ENCODE measurements around the gene CA10. TPM values are rescaled to one million over a fixed set of nuclear protein-coding genes. Genes with fewer than 3 reads are reported as not detected.

The CA10 gene
- total and polyA plus RNA-seq, 4 experiments from 2014 or later: 0.57 TPM; not detected in 3

GRCh38 chr17:51820766-51821165 lies 337.7 kb downstream of the CA10 start:
- peaks cover 0 to 7% (median under 1%) of the 10 kb centered on the region in 4 donors for H3K4me1 Mint-ChIP-seq
- intact Hi-C loops (cut with micrococcal nuclease): no loop called here
- peaks cover 0 to 4% of the 10 kb centered on the region in 2 donors for H3K27me3 Mint-ChIP-seq
- Histone ChIP-seq H3K27me3 (ENCODE audit: insufficient read depth, low read length) (no peaks in the 10 kb centered on the region), H3K4me1 (ENCODE audit: insufficient read depth, low read length) (peaks cover 18% of the 10 kb centered on the region), H3K36me3 (ENCODE audit: insufficient read depth, low read length) (no peaks in the 10 kb centered on the region), H3K4me3 (ENCODE audit: low read length in 2 of 2) (no peak overlapping the region), H3K9me3 (ENCODE audit: control insufficient read depth in 1 of 2, low read length in 2 of 2) (no peaks in the 10 kb centered on the region), H3K27ac (ENCODE audit: low read depth, low read length) (no peak overlapping the region)
- no peaks in the 10 kb centered on the region for H3K36me3 Mint-ChIP-seq
- DNase-seq: no peak
- no peak overlapping the region for H3K4me3 Mint-ChIP-seq
- ChIA-PET CTCF (ENCODE audit: partially characterized antibody) (no interaction called here), POLR2A (ENCODE audit: partially characterized antibody) (no interaction called here)
- no peaks in the 10 kb centered on the region for H3K9me3 Mint-ChIP-seq
- H3K27ac Mint-ChIP-seq: no peak overlapping the region

DNA sequence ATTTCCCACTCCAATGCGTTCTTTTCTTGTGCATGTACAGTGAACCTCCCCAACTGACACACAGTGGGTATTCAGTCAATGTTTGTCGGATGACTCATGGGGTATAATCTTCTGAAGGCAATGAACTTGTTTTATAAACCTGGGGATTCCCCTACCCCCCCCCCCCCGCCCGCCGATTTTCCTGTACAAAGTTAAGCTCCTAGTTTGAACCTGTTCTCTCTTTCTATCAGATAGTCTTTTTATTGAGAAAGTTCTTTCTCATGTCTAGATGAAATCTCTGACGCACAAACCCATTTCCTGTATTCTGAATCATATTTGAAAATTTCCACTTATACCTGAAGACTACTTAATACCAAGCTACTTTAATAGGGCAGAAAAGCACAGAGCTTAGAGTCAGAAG lies 338.3 kb downstream of the CA10 start:
- intact Hi-C loops (cut with micrococcal nuclease): no loop called here
- H3K27me3 Mint-ChIP-seq: peaks cover 0 to 4% of the 10 kb centered on the region in 2 donors
- H3K4me3 Mint-ChIP-seq: no peak overlapping the region
- Histone ChIP-seq H3K9me3 (ENCODE audit: control insufficient read depth in 1 of 2, low read length in 2 of 2) (no peaks in the 10 kb centered on the region), H3K36me3 (ENCODE audit: insufficient read depth, low read length) (no peaks in the 10 kb centered on the region), H3K4me1 (ENCODE audit: insufficient read depth, low read length) (peaks cover 18% of the 10 kb centered on the region), H3K27ac (ENCODE audit: low read depth, low read length) (no peak overlapping the region), H3K4me3 (ENCODE audit: low read length in 2 of 2) (no peak overlapping the region), H3K27me3 (ENCODE audit: insufficient read depth, low read length) (no peaks in the 10 kb centered on the region)
- no peaks in the 10 kb centered on the region for H3K36me3 Mint-ChIP-seq
- ChIA-PET POLR2A (ENCODE audit: partially characterized antibody) (no interaction called here), CTCF (ENCODE audit: partially characterized antibody) (no interaction called here)
- peaks cover 0 to 7% (median under 1%) of the 10 kb centered on the region in 4 donors for H3K4me1 Mint-ChIP-seq
- H3K27ac Mint-ChIP-seq: peak overlapping the region in 1 of 7 donors; percentile 79
- H3K9me3 Mint-ChIP-seq: no peaks in the 10 kb centered on the region
- peak in 1 of 5 donors; percentile 7 for DNase-seq

GRCh38 chr17:51819341-51820219 lies 338.9 kb downstream of the CA10 start:
- Histone ChIP-seq H3K36me3 (ENCODE audit: insufficient read depth, low read length) (no peaks in the 10 kb centered on the region), H3K27ac (ENCODE audit: low read depth, low read length) (no peak overlapping the region), H3K9me3 (ENCODE audit: control insufficient read depth in 1 of 2, low read length in 2 of 2) (no peaks in the 10 kb centered on the region), H3K4me1 (ENCODE audit: insufficient read depth, low read length) (peaks cover 18% of the 10 kb centered on the region), H3K27me3 (ENCODE audit: insufficient read depth, low read length) (no peaks in the 10 kb centered on the region), H3K4me3 (ENCODE audit: low read length in 2 of 2) (no peak overlapping the region)
- H3K4me1 Mint-ChIP-seq: peaks cover 0 to 7% (median under 1%) of the 10 kb centered on the region in 4 donors
- no peak for DNase-seq
- no peaks in the 10 kb centered on the region for H3K9me3 Mint-ChIP-seq
- no peak overlapping the region for H3K27ac Mint-ChIP-seq
- intact Hi-C loops (cut with micrococcal nuclease): no loop called here
- peaks cover 0 to 4% of the 10 kb centered on the region in 2 donors for H3K27me3 Mint-ChIP-seq
- H3K36me3 Mint-ChIP-seq: no peaks in the 10 kb centered on the region
- ChIA-PET CTCF (ENCODE audit: partially characterized antibody) (no interaction called here), POLR2A (ENCODE audit: partially characterized antibody) (no interaction called here)
- H3K4me3 Mint-ChIP-seq: no peak overlapping the region

DNA sequence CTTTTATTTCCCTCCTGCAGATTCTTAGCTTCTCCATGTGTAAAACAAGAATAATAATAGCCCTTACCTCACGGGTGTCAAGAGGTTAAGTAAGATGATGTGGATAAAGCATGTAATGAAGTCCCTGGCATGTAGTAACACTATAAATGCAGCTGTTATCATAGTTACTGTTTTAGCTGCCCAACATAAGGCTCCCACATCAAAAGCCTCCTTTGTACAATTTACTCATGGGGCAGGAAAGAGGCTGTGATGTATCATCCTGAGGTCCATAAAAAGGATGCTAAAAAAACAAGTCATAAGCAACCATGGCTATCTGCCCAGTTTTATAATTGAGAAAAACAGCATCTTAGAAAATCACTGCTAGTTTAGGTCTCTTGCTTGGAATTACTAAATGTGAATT lies 339.7 kb downstream of the CA10 start:
- DNase-seq: no peak
- Histone ChIP-seq H3K27ac (ENCODE audit: low read depth, low read length) (no peak overlapping the region), H3K9me3 (ENCODE audit: control insufficient read depth in 1 of 2, low read length in 2 of 2) (no peaks in the 10 kb centered on the region), H3K4me3 (ENCODE audit: low read length in 2 of 2) (no peak overlapping the region), H3K27me3 (ENCODE audit: insufficient read depth, low read length) (no peaks in the 10 kb centered on the region), H3K36me3 (ENCODE audit: insufficient read depth, low read length) (no peaks in the 10 kb centered on the region), H3K4me1 (ENCODE audit: insufficient read depth, low read length) (peaks cover 18% of the 10 kb centered on the region)
- POLR2A ChIA-PET (ENCODE audit: partially characterized antibody): no interaction called here
- Mint-ChIP-seq H3K36me3 (no peaks in the 10 kb centered on the region), H3K27ac (peak overlapping the region in 1 of 7 donors; percentile 11), H3K4me1 (peaks cover 0 to 7% (median under 1%) of the 10 kb centered on the region in 4 donors), H3K27me3 (peaks cover 0 to 3% of the 10 kb centered on the region in 2 donors), H3K4me3 (no peak overlapping the region), H3K9me3 (no peaks in the 10 kb centered on the region)
- intact Hi-C loops (cut with micrococcal nuclease): no loop called here
- CTCF ChIA-PET (ENCODE audit: partially characterized antibody): no interaction called here

- peaks cover 18% of the 10 kb centered on the region for H3K4me1 ChIP-seq (ENCODE audit: insufficient read depth, low read length)
- no peak for DNase-seq
- ChIA-PET CTCF (ENCODE audit: partially characterized antibody) (no interaction called here), POLR2A (ENCODE audit: partially characterized antibody) (no interaction called here)
- H3K27me3 Mint-ChIP-seq: peaks cover 0 to 3% of the 10 kb centered on the region in 2 donors
- no peaks in the 10 kb centered on the region for H3K36me3 Mint-ChIP-seq
- no peak overlapping the region for H3K27ac Mint-ChIP-seq
- H3K9me3 ChIP-seq (ENCODE audit: control insufficient read depth in 1 of 2, low read length in 2 of 2): no peaks in the 10 kb centered on the region
- H3K4me1 Mint-ChIP-seq: peaks cover 0 to 7% (median under 1%) of the 10 kb centered on the region in 4 donors
- no peaks in the 10 kb centered on the region for H3K36me3 ChIP-seq (ENCODE audit: insufficient read depth, low read length)
- intact Hi-C loops (cut with micrococcal nuclease): no loop called here
- no peaks in the 10 kb centered on the region for H3K9me3 Mint-ChIP-seq
- H3K4me3 ChIP-seq (ENCODE audit: low read length in 2 of 2): no peak overlapping the region
- H3K27ac ChIP-seq (ENCODE audit: low read depth, low read length): no peak overlapping the region
- no peaks in the 10 kb centered on the region for H3K27me3 ChIP-seq (ENCODE audit: insufficient read depth, low read length)
- H3K4me3 Mint-ChIP-seq: no peak overlapping the region
These were observed 340.6 kb downstream of the CA10 start for GRCh38 chr17:51817955-51818354.

GRCh38 chr17:51817117-51817516 lies 341.4 kb downstream of the CA10 start:
- H3K4me3 Mint-ChIP-seq: no peak overlapping the region
- H3K9me3 ChIP-seq (ENCODE audit: control insufficient read depth in 1 of 2, low read length in 2 of 2): no peaks in the 10 kb centered on the region
- DNase-seq: no peak
- intact Hi-C loops (cut with micrococcal nuclease): no loop called here
- H3K27me3 Mint-ChIP-seq: peaks cover 0 to 3% of the 10 kb centered on the region in 2 donors
- H3K9me3 Mint-ChIP-seq: no peaks in the 10 kb centered on the region
- peaks cover 0 to 7% (median under 1%) of the 10 kb centered on the region in 4 donors for H3K4me1 Mint-ChIP-seq
- H3K36me3 Mint-ChIP-seq: no peaks in the 10 kb centered on the region
- no peaks in the 10 kb centered on the region for H3K36me3 ChIP-seq (ENCODE audit: insufficient read depth, low read length)
- ChIA-PET POLR2A (ENCODE audit: partially characterized antibody) (no interaction called here), CTCF (ENCODE audit: partially characterized antibody) (no interaction called here)
- peaks cover 18% of the 10 kb centered on the region for H3K4me1 ChIP-seq (ENCODE audit: insufficient read depth, low read length)
- no peak overlapping the region for H3K4me3 ChIP-seq (ENCODE audit: low read length in 2 of 2)
- no peaks in the 10 kb centered on the region for H3K27me3 ChIP-seq (ENCODE audit: insufficient read depth, low read length)
- H3K27ac ChIP-seq (ENCODE audit: low read depth, low read length): no peak overlapping the region
- no peak overlapping the region for H3K27ac Mint-ChIP-seq

DNA sequence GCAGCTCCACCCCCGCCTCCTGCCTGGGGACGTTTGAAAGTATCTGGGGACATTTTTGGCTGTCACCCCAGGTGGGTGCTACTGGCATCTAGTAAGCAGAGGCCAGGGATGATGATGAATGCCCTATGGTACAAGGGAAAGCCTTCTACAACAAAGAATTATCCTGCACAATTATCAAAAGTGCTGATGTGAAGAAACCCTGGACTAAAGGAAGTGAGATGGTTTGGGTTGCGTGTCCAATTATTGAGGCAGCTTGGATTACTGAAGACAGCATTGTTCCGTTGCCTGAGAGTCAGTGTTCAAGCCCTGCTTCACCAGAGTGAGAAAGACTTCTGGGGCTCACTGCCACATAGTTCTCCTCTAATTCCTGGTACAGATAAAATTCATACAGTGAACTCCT lies 343.4 kb downstream of the CA10 start:
- H3K4me1 ChIP-seq (ENCODE audit: insufficient read depth, low read length): peaks cover 18% of the 10 kb centered on the region
- H3K9me3 ChIP-seq (ENCODE audit: control insufficient read depth in 1 of 2, low read length in 2 of 2): no peaks in the 10 kb centered on the region
- H3K36me3 Mint-ChIP-seq: no peaks in the 10 kb centered on the region
- no peaks in the 10 kb centered on the region for H3K36me3 ChIP-seq (ENCODE audit: insufficient read depth, low read length)
- no peak for DNase-seq
- H3K27me3 Mint-ChIP-seq: peaks cover 0 to 3% of the 10 kb centered on the region in 2 donors
- no peak overlapping the region for H3K27ac ChIP-seq (ENCODE audit: low read depth, low read length)
- intact Hi-C loops (cut with micrococcal nuclease): no loop called here
- peaks cover 0 to 3% (median under 1%) of the 10 kb centered on the region in 4 donors for H3K4me1 Mint-ChIP-seq
- H3K4me3 Mint-ChIP-seq: no peak overlapping the region
- ChIA-PET CTCF (ENCODE audit: partially characterized antibody) (no interaction called here), POLR2A (ENCODE audit: partially characterized antibody) (no interaction called here)
- H3K27ac Mint-ChIP-seq: no peak overlapping the region
- H3K27me3 ChIP-seq (ENCODE audit: insufficient read depth, low read length): no peaks in the 10 kb centered on the region
- no peak overlapping the region for H3K4me3 ChIP-seq (ENCODE audit: low read length in 2 of 2)
- no peaks in the 10 kb centered on the region for H3K9me3 Mint-ChIP-seq
